Suprapubic skin (tissue), 3 donors: Measurements from ENCODE around the gene FAXDC2.

Experiments
- EP300 ChIP-seq: sonication (generic); formaldehyde crosslinking; IDR thresholded peaks from one replicate; pipeline ENCODE4 v1.6.1; 2017; ENCODE audit warnings: antibody characterized with exemption
- TF ChIP-seq, protein P1 (sequence below), 2 donors: fragments of 200-600 bp in 1 of 2; fragments of 450-650 bp in 1 of 2; sonication (generic) in 1 of 2; IDR thresholded peaks; one replicate each; pipeline ENCODE4 v1.5.1; 2016 to 2019; ENCODE audit warnings: antibody characterized with exemption in 2 of 2, mild to moderate bottlenecking in 1 of 2, moderate library complexity in 1 of 2

DNA sequence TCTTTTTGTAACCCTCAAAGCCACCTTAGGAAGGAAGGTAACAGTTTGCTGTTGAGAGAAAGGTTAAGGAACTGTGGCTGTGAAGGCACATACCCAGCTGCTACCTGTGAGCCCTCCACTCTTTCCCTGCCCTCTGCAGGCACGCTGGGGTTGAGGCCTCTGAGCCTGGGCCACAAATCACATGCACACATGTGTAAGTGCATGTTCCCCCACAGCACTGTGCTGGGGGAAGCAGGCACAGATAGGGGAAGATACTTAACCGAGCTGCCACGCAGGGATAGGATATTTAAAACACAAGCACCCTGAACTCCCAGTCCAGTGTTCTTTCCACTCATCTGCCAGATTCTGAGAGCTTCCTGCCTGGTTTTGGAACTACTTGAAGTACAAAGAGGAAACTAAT lies 77.1 kb downstream of the FAXDC2 start:
- TF ChIP-seq, protein P1, sequence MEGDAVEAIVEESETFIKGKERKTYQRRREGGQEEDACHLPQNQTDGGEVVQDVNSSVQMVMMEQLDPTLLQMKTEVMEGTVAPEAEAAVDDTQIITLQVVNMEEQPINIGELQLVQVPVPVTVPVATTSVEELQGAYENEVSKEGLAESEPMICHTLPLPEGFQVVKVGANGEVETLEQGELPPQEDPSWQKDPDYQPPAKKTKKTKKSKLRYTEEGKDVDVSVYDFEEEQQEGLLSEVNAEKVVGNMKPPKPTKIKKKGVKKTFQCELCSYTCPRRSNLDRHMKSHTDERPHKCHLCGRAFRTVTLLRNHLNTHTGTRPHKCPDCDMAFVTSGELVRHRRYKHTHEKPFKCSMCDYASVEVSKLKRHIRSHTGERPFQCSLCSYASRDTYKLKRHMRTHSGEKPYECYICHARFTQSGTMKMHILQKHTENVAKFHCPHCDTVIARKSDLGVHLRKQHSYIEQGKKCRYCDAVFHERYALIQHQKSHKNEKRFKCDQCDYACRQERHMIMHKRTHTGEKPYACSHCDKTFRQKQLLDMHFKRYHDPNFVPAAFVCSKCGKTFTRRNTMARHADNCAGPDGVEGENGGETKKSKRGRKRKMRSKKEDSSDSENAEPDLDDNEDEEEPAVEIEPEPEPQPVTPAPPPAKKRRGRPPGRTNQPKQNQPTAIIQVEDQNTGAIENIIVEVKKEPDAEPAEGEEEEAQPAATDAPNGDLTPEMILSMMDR (IDR thresholded peaks at IDR 0.05): no peak
- no peak for TF ChIP-seq EP300
